Uterus (tissue), 4 donors: ENCODE results near the gene FBXO44. TPM values are rescaled to one million over a fixed set of nuclear protein-coding genes. Genes with fewer than 3 reads are reported as not detected.

Experiments
- DNase-seq, 2 donors: peaks; one replicate each; pipeline ENCODE4 v3.0.0-alpha.2; 2019 to 2020
- H3K27ac ChIP-seq, 2 donors: fragments of 200-600 bp; sonication (generic); 1 replicate in 1 of 2; 2 replicates in 1 of 2; pipeline ENCODE4 v1.5.1; 2016 to 2018
- H3K27me3 ChIP-seq, 2 donors: fragments of 200-600 bp; sonication (generic); one replicate each; pipeline ENCODE4 v1.5.1; 2018 to 2019; ENCODE audit warnings: control low read depth in 1 of 2
- H3K36me3 ChIP-seq, 2 donors: fragments of 200-600 bp; sonication (generic); one replicate each; pipeline ENCODE4 v1.5.1; 2019; ENCODE audit warnings: control low read depth in 1 of 2
- H3K4me1 ChIP-seq, 2 donors: fragments of 200-600 bp; sonication (generic); one replicate each; pipeline ENCODE4 v1.5.1; 2018 to 2019; ENCODE audit warnings: control low read depth in 1 of 2
- H3K4me3 ChIP-seq, 2 donors: fragments of 200-600 bp; sonication (generic); 1 replicate in 1 of 2; 2 replicates in 1 of 2; pipeline ENCODE4 v1.5.1; 2018 to 2019; ENCODE audit warnings: mild to moderate bottlenecking in 1 of 2
- H3K9me3 ChIP-seq, 2 donors: fragments of 200-600 bp; sonication (generic); one replicate each; pipeline ENCODE4 v1.5.1; 2019; ENCODE audit warnings: control low read depth in 1 of 2
- CTCF ChIP-seq, 4 experiments: fragments of 200-600 bp in 2 of 4; fragments of 450-650 bp in 2 of 4; sonication (generic) in 2 of 4; IDR thresholded peaks; one replicate each; pipeline ENCODE4 v1.5.1; 2016 to 2019; ENCODE audit warnings: antibody characterized with exemption in 4 of 4, mild to moderate bottlenecking in 2 of 4, moderate library complexity in 1 of 4
- POLR2A ChIP-seq, 2 donors: fragments of 450-650 bp; IDR thresholded peaks; one replicate each; pipeline ENCODE4 v1.6.1; 2016; ENCODE audit warnings: antibody characterized with exemption in 2 of 2, mild to moderate bottlenecking in 1 of 2, moderate library complexity in 1 of 2
- intact Hi-C: fragments of 100-400 bp; cut with DNase I; formaldehyde crosslinking; loops from one replicate; pipeline ENCODE4 v1.15.1; 2023; ENCODE audit warnings: low total_unique reads
- total RNA-seq, 4 donors: library from RNA; depleted of rRNA in 3 of 4; stranded (reverse); fragments of >200 nt in 3 of 4; gene quantifications; one replicate each; pipeline versions ENCODE4 v1.1.0 to v1.2.4, GENCODE V29; 2014 to 2023
- donor health status: DM: yes; HTN: yes; CAD: no.

FBXO44 gene
- total RNA-seq, 4 donors from 2014 or later = 7.6 to 26.7 (median 17.6) TPM

DNA sequence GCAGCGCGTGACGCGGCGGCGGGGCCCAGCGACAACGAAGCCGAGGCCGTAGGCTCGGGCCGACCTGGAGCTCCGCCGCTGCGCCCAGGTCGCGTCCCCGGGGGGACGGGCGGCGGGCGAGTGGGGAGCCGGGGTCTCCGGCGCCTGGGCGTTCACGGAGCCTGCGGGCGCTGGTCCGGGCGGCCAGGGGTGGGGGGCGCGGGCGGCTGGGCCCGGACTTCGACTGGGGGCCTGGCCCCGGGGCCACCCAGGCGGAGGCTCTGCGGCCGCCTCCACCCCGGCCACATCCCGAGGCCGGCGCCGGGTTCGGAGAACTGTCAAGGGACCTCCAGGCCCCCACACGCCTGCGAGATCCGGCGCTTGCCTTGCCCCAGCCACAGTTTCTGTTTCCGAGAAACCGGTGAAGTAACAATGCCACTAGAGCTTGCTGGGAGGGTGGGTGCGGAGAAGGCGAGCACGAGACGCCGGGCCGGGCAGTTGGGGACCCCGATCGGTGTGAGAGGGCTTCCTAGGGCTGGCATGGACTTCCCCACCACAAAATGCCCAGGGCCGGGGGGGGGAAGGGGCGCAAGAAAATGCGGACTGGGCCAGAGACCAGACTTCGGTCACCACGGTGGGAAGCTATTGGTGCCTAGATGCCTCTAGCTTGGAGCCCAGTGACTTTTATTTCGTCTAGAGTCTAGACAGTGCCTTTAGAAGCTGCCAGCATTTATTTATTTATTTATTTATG is 9.8 kb downstream of the FBXO44 start:
- Histone ChIP-seq H3K4me3 (peak overlapping the region; percentile 33 to 60), H3K27ac (peak overlapping the region; percentile 61 to 79), H3K36me3 (no peaks in the 10 kb centered on the region), H3K4me1 (no peaks in the 10 kb centered on the region), H3K27me3 (no peaks in the 10 kb centered on the region), H3K9me3 (no peaks in the 10 kb centered on the region)
- TF ChIP-seq CTCF (IDR thresholded peaks at IDR 0.05) (no peak), POLR2A (IDR thresholded peaks at IDR 0.05) (no peak)
- intact Hi-C loops = loop anchor here (10.0 kb wide), 1 partner anchor 50 kb away; no protein-coding TSS in a partner anchor
- DNase-seq = peak in 1 of 2 donors; percentile 47

DNA sequence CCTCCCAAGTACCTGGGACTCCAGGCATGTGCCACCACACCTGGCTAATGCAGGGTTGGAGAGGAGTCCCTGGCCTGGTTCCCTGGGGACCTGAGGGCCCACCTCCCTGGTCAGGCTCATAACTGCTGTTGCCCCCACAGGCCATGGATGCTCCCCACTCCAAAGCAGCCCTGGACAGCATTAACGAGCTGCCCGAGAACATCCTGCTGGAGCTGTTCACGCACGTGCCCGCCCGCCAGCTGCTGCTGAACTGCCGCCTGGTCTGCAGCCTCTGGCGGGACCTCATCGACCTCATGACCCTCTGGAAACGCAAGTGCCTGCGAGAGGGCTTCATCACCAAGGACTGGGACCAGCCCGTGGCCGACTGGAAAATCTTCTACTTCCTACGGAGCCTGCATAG is 13.8 kb downstream of the FBXO44 start:
- H3K36me3 ChIP-seq = no peaks in the 10 kb centered on the region
- intact Hi-C loops = loop anchor here (10.0 kb wide), 1 partner anchor 46 kb away; no protein-coding TSS in a partner anchor
- DNase-seq = no peak
- no peak overlapping the region for H3K27ac ChIP-seq
- H3K4me1 ChIP-seq = no peaks in the 10 kb centered on the region
- no peaks in the 10 kb centered on the region for H3K9me3 ChIP-seq
- no peak overlapping the region for H3K4me3 ChIP-seq
- TF ChIP-seq CTCF (IDR thresholded peaks at IDR 0.05) (no peak), POLR2A (IDR thresholded peaks at IDR 0.05) (no peak)
- no peaks in the 10 kb centered on the region for H3K27me3 ChIP-seq

DNA sequence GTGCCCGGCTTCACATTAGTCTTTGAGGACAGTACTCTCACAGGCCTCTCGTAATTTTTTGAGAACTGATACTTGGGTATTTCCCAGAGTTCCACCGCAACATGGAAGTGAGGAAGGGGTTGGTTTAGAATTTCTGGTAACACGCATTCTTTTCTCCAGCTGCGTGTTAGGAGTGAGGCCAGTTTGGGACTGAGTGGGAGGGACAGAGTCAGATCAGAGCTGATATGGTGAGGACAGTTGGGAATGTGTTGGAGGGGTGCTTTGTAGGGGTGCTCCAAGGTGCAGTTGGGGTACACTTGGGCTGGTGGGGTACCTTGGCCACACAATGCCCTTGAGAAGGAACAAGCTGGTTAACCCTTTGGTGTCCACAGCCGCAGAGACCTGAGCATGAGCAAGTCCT is 16.1 kb downstream of the FBXO44 start:
- Histone ChIP-seq H3K9me3 (no peaks in the 10 kb centered on the region), H3K36me3 (no peaks in the 10 kb centered on the region), H3K27me3 (no peaks in the 10 kb centered on the region), H3K4me1 (no peaks in the 10 kb centered on the region), H3K4me3 (no peak overlapping the region), H3K27ac (no peak overlapping the region)
- intact Hi-C loops = no loop called here
- no peak for DNase-seq
- TF ChIP-seq POLR2A (IDR thresholded peaks at IDR 0.05) = no peak
- no peak for TF ChIP-seq CTCF (IDR thresholded peaks at IDR 0.05)

GRCh38 chr1:11671205-11671543 is 16.5 kb downstream of the FBXO44 start:
- intact Hi-C loops = no loop called here
- DNase-seq = no peak
- no peaks in the 10 kb centered on the region for H3K9me3 ChIP-seq
- H3K27me3 ChIP-seq = no peaks in the 10 kb centered on the region
- no peaks in the 10 kb centered on the region for H3K36me3 ChIP-seq
- H3K4me3 ChIP-seq = no peak overlapping the region
- TF ChIP-seq POLR2A (IDR thresholded peaks at IDR 0.05) (no peak), CTCF (IDR thresholded peaks at IDR 0.05) (no peak)
- no peak overlapping the region for H3K27ac ChIP-seq
- H3K4me1 ChIP-seq = no peaks in the 10 kb centered on the region

- no peak for DNase-seq
Observed at GRCh38 chr1:11671544-11672286, 17.0 kb downstream of the FBXO44 start.

More at GRCh38 chr1:11671544-11672286, 17.0 kb downstream of the FBXO44 start:
- Histone ChIP-seq H3K27ac (no peak overlapping the region), H3K4me3 (no peak overlapping the region), H3K27me3 (no peaks in the 10 kb centered on the region), H3K9me3 (no peaks in the 10 kb centered on the region), H3K4me1 (no peaks in the 10 kb centered on the region), H3K36me3 (no peaks in the 10 kb centered on the region)
- no peak for TF ChIP-seq CTCF (IDR thresholded peaks at IDR 0.05)
- no peak for TF ChIP-seq POLR2A (IDR thresholded peaks at IDR 0.05)
- intact Hi-C loops = no loop called here
